Smooth muscle cell (in vitro differentiated cells): ENCODE data around the gene KCNIP3. TPM values are rescaled to one million over a fixed set of nuclear protein-coding genes. Genes with fewer than 3 reads are reported as not detected.

Experiments used
- DNase-seq: peaks from one replicate; lab custom pipeline; 2025; ENCODE audit not compliant: unreplicated experiment; lab: John Stamatoyannopoulos, UW
- H2AFZ ChIP-seq: fragments of 200-600 bp; sonication (generic); 2 replicates; pipeline ENCODE4 v1.6.0; 2016; ENCODE audit warnings: antibody characterized with exemption, low read depth, mild to moderate bottlenecking
- H3F3A ChIP-seq: fragments of 200-600 bp; sonication (generic); 2 replicates; pipeline ENCODE4 v1.6.0; 2017; ENCODE audit warnings: antibody characterized with exemption, low read depth
- H3K27ac ChIP-seq: fragments of 200-600 bp; sonication (generic); 2 replicates; pipeline ENCODE4 v1.5.1; 2016; ENCODE audit warnings: low read depth, mild to moderate bottlenecking
- H3K27me3 ChIP-seq: fragments of 200-600 bp; sonication (generic); 2 replicates; pipeline ENCODE4 v1.6.1; 2016; ENCODE audit warnings: low read depth, mild to moderate bottlenecking
- H3K36me3 ChIP-seq: fragments of 200-600 bp; sonication (generic); 2 replicates; pipeline ENCODE4 v1.5.1; 2016; ENCODE audit warnings: low read depth
- H3K4me1 ChIP-seq: fragments of 200-600 bp; sonication (generic); 2 replicates; pipeline ENCODE4 v1.5.1; 2016; ENCODE audit warnings: low read depth
- H3K4me2 ChIP-seq: fragments of 200-600 bp; sonication (generic); 2 replicates; pipeline ENCODE4 v1.6.0; 2016; ENCODE audit warnings: mild to moderate bottlenecking
- H3K4me3 ChIP-seq: fragments of 200-600 bp; sonication (generic); 2 replicates; pipeline ENCODE4 v1.5.1; 2016; ENCODE audit warnings: mild to moderate bottlenecking
- H3K79me2 ChIP-seq: fragments of 200-600 bp; sonication (generic); 2 replicates; pipeline ENCODE4 v1.6.0; 2016; ENCODE audit warnings: low read depth, mild to moderate bottlenecking
- H3K9ac ChIP-seq: fragments of 200-600 bp; sonication (generic); 2 replicates; pipeline ENCODE4 v1.6.0; 2016; ENCODE audit warnings: low read depth
- H3K9me3 ChIP-seq: fragments of 200-600 bp; sonication (generic); replicated peaks from 2 replicates; pipeline ENCODE4 v1.5.1; 2016; ENCODE audit warnings: low read depth
- H4K20me1 ChIP-seq: fragments of 200-600 bp; sonication (generic); 2 replicates; pipeline ENCODE4 v1.6.0; 2016; ENCODE audit warnings: low read depth
- CTCF ChIP-seq: fragments of 200-600 bp; sonication (generic); IDR thresholded peaks from 2 replicates; pipeline ENCODE4 v1.5.1; 2017; ENCODE audit warnings: borderline replicate concordance, mild to moderate bottlenecking, antibody characterized with exemption; ENCODE audit not compliant: insufficient read depth, poor library complexity, severe bottlenecking
- WGBS: methylation state at CpG from one replicate; pipeline ENCODE4 v1.1.7; 2016; ENCODE audit warnings: low lambda C conversion rate; 5-methylcytosine and 5-hydroxymethylcytosine counted together
- polyA plus RNA-seq: library from polyadenylated mRNA; unstranded; fragments of >200 nt; fragmentation: Nextera tagmentation; extraction: Ambion mirVana; gene quantifications from 2 replicates; pipeline ENCODE4 v1.2.1, GENCODE V29; 2016
- total RNA-seq: library from RNA; depleted of rRNA; stranded (reverse); fragments of >200 nt; gene quantifications from 2 replicates; pipeline ENCODE4 v1.2.3, GENCODE V29; 2014

KCNIP3 gene
- total and polyA plus RNA-seq, 2 experiments from 2014 or later, result 1.1 to 7.6 TPM

DNA sequence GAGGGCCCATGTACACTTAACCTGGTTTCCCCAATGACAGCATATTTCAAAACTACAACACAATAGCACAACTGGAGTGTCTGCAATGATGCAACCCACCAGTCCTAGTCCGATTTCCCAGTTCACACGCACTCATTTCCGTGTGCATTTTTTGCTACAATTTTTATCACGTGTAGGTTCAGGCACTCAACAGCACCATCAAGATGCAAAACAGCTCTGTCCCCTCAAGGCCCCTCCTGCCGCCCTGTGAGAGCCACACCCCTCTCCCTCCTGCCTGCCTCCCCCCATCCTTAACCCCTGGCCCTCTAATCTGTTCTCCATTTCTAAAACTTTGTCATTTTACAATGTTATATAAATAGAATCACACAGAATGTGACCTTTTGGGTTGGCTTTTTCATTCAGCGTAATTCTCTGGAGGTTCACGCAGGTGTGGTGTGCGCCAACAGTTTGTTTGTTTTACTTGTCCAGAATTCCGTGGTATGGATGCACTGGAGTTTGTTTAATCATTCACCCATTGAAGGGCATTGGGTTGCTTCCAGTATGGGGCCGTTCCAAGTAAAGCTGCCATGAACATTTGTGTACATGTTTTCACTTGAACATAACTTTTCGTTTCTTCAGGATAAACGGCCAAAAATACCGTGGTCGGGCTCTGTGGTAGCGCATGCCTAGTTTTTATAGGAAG is 8.4 kb downstream of the KCNIP3 start:
- Histone ChIP-seq H3F3A (no peaks in the 10 kb centered on the region), H3K9me3 (no peaks in the 10 kb centered on the region), H2AFZ (no peak overlapping the region), H4K20me1 (no peaks in the 10 kb centered on the region), H3K27me3 (no peaks in the 10 kb centered on the region), H3K79me2 (no peaks in the 10 kb centered on the region), H3K4me2 (no peak overlapping the region), H3K36me3 (no peaks in the 10 kb centered on the region), H3K27ac (no peak overlapping the region), H3K4me1 (no peaks in the 10 kb centered on the region), H3K4me3 (no peak overlapping the region), H3K9ac (no peak overlapping the region)
- no peak for DNase-seq
- WGBS, result 85% methylated on average over 15 of the region's 15 CpGs
- TF ChIP-seq CTCF, result no peak

DNA sequence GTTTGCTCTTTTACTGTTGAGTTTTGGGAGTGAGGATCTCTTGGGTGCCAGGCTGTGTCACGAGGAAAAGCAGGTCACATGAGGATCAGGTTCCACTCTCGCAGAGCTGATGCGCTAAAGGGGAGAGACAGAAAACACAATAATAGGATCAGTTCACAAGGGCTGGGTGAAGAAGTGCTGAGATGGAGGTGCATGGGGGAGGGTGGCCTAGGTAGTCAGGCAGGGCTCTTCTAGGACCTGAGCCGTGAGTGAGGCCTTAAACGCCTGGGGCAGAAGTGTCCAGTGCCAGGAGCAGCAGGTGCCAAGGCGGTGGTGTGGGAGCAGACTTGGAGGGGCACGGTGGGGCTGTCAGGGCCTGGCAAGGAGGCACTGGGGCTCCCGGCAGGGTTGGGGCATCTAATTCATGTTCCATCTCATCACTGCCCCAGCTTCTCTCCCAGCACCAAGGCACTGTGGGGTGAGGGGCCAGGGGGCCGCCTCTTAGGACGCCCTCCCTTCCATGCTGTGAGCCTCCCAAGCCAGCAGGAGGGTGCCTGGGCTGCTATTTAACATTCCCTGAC is 9.3 kb downstream of the KCNIP3 start:
- WGBS, result 84% methylated on average over 9 of the region's 10 CpGs

DNA sequence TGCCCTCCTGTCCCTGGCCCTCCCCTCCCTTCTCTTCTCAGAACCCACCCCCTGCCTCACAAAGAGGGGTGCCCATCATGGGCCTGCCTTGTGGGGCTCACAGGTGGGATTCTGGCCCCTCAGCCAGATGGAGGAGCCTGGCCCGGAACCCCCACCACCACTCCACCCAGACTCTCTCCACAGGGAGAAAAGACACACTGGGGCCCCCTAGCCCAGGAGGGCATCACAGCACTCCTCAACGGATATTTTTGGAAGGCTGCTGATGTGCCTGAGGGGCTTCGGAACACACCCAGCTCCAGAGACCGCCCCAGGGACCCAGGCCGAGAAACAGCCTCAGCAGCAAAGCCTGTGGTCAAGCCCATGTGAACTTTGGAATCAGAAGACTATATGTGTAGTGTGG is 9.9 kb downstream of the KCNIP3 start:
- no peak for DNase-seq
- no peaks in the 10 kb centered on the region for H3K9me3 ChIP-seq

More for the DNA sequence above, 9.3 kb downstream of the KCNIP3 start:
- no peak overlapping the region for H2AFZ ChIP-seq
- no peaks in the 10 kb centered on the region for H3K4me1 ChIP-seq
- DNase-seq, result no peak
- H3K79me2 ChIP-seq, result no peaks in the 10 kb centered on the region
- H3K27ac ChIP-seq, result no peak overlapping the region
- H3K9ac ChIP-seq, result no peak overlapping the region
- no peaks in the 10 kb centered on the region for H3F3A ChIP-seq
- no peaks in the 10 kb centered on the region for H3K27me3 ChIP-seq
- no peak for TF ChIP-seq CTCF
- no peak overlapping the region for H3K4me2 ChIP-seq
- H3K9me3 ChIP-seq, result no peaks in the 10 kb centered on the region
- H3K36me3 ChIP-seq, result no peaks in the 10 kb centered on the region
- H3K4me3 ChIP-seq, result no peak overlapping the region
- no peaks in the 10 kb centered on the region for H4K20me1 ChIP-seq

More for the DNA sequence above, 9.9 kb downstream of the KCNIP3 start:
- no peaks in the 10 kb centered on the region for H3K79me2 ChIP-seq
- H3K36me3 ChIP-seq, result no peaks in the 10 kb centered on the region
- H3K4me2 ChIP-seq, result no peak overlapping the region
- no peaks in the 10 kb centered on the region for H4K20me1 ChIP-seq
- no peak overlapping the region for H2AFZ ChIP-seq
- H3F3A ChIP-seq, result no peaks in the 10 kb centered on the region
- no peak overlapping the region for H3K9ac ChIP-seq
- H3K4me3 ChIP-seq, result no peak overlapping the region
- TF ChIP-seq CTCF, result no peak
- 83% methylated on average over 5 of the region's 5 CpGs for WGBS
- no peak overlapping the region for H3K27ac ChIP-seq
- no peaks in the 10 kb centered on the region for H3K27me3 ChIP-seq
- H3K4me1 ChIP-seq, result no peaks in the 10 kb centered on the region
